HepG2 (cell line): Measurements from ENCODE around the gene SLIT1.

ENCODE experiments used
- GABPB1 ChIP-seq: IDR thresholded peaks from 2 replicates; pipeline ENCODE4 v1.6.1; 2016; ENCODE audit warnings: mild to moderate bottlenecking, missing genetic modification reagents, moderate library complexity, missing compliant biosample characterization
- ZNF562 ChIP-seq: sonication (generic); formaldehyde crosslinking; IDR thresholded peaks from 2 replicates; pipeline ENCODE4 v1.8.0; 2022; ENCODE audit warnings: missing genetic modification reagents, borderline replicate concordance
- TF ChIP-seq, protein P1 (sequence below): sonication (generic); formaldehyde crosslinking; IDR thresholded peaks from 2 replicates; pipeline ENCODE4 v1.5.0; 2020; ENCODE audit warnings: mild to moderate bottlenecking, missing genetic modification reagents, moderate library complexity
- TF ChIP-seq, protein P2 (sequence below): sonication (generic); formaldehyde crosslinking; IDR thresholded peaks from 2 replicates; pipeline ENCODE4 v1.9.0; 2022; ENCODE audit warnings: missing genetic modification reagents, mild to moderate bottlenecking, borderline replicate concordance

DNA sequence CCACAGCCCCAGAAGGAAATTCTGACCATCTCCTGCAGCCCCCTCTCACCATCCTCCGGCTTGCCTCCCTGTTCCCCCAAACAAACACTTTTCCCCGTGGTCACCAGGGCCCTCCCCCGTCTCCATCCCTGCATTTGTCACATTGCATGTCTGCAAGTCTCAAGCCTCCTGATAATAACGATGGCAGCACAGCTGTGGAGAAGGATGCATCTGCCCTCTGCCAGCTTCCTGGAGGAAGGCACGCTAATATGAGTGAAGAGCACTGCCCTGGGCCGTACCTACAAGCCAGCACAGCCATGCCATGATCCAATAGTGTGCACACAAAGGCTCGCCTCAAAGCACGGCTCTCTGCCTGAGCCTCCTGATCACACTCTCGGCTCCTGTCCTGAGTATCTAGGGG is 98.5 kb downstream of the SLIT1 start:
- TF ChIP-seq, protein P1, sequence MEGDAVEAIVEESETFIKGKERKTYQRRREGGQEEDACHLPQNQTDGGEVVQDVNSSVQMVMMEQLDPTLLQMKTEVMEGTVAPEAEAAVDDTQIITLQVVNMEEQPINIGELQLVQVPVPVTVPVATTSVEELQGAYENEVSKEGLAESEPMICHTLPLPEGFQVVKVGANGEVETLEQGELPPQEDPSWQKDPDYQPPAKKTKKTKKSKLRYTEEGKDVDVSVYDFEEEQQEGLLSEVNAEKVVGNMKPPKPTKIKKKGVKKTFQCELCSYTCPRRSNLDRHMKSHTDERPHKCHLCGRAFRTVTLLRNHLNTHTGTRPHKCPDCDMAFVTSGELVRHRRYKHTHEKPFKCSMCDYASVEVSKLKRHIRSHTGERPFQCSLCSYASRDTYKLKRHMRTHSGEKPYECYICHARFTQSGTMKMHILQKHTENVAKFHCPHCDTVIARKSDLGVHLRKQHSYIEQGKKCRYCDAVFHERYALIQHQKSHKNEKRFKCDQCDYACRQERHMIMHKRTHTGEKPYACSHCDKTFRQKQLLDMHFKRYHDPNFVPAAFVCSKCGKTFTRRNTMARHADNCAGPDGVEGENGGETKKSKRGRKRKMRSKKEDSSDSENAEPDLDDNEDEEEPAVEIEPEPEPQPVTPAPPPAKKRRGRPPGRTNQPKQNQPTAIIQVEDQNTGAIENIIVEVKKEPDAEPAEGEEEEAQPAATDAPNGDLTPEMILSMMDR (CRISPR knock-in tag): no peak
- TF ChIP-seq, protein P2, sequence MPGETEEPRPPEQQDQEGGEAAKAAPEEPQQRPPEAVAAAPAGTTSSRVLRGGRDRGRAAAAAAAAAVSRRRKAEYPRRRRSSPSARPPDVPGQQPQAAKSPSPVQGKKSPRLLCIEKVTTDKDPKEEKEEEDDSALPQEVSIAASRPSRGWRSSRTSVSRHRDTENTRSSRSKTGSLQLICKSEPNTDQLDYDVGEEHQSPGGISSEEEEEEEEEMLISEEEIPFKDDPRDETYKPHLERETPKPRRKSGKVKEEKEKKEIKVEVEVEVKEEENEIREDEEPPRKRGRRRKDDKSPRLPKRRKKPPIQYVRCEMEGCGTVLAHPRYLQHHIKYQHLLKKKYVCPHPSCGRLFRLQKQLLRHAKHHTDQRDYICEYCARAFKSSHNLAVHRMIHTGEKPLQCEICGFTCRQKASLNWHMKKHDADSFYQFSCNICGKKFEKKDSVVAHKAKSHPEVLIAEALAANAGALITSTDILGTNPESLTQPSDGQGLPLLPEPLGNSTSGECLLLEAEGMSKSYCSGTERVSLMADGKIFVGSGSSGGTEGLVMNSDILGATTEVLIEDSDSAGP (CRISPR knock-in tag): no peak
- TF ChIP-seq ZNF562 (CRISPR knock-in tag) (no peak), GABPB1 (CRISPR knock-in tag) (no peak)
